Right lobe of liver (tissue), 6 donors: ENCODE results near the gene HSPG2. TPM values are rescaled to one million over a fixed set of nuclear protein-coding genes. Genes with fewer than 3 reads are reported as not detected.
"Not testable (repeated sequence)": the region's sequence is repeated elsewhere in the genome, so short reads cannot be mapped to it uniquely, and the experiment has no call there.

Source experiments
- ATAC-seq, 4 donors: fragments of 200-7000 bp; cut with Tn5 transposase; one replicate each; pipeline ENCODE4 v1.9.1; 2020; ENCODE audit warnings: mild to moderate bottlenecking in 4 of 4, moderate library complexity in 4 of 4
- DNase-seq, 3 donors: peaks; one replicate each; pipeline ENCODE4 v3.0.0-alpha.2; 2020
- H3K27ac ChIP-seq, 3 donors: fragments of 200-600 bp; one replicate each; pipeline ENCODE4 v1.8.0; 2022
- H3K27me3 ChIP-seq, 2 donors: fragments of 200-600 bp; one replicate each; pipeline ENCODE4 v1.8.0; 2022
- H3K36me3 ChIP-seq, 4 donors: fragments of 200-600 bp; sonication (generic) in 1 of 4; one replicate each; pipeline versions ENCODE4 v1.5.1 to v1.8.0; 2017 to 2022; ENCODE audit warnings: control low read depth in 1 of 4
- H3K4me1 ChIP-seq, 4 donors: fragments of 200-600 bp; sonication (generic) in 1 of 4; one replicate each; pipeline versions ENCODE4 v1.5.1 to v1.8.0; 2017 to 2022; ENCODE audit warnings: control low read depth in 1 of 4
- H3K4me3 ChIP-seq, 3 donors: fragments of 200-600 bp; one replicate each; pipeline ENCODE4 v1.8.0; 2022
- H3K9me3 ChIP-seq, 4 donors: fragments of 200-600 bp; sonication (generic) in 1 of 4; one replicate each; pipeline versions ENCODE4 v1.5.1 to v1.8.0; 2017 to 2022; ENCODE audit warnings: control low read depth in 1 of 4
- CTCF ChIP-seq, 4 donors: fragments of 200-600 bp in 3 of 4; fragments of 450-650 bp in 1 of 4; IDR thresholded peaks; one replicate each; pipeline versions ENCODE4 v1.5.1 to v1.8.0; 2016 to 2022; ENCODE audit warnings: antibody characterized with exemption in 4 of 4, mild to moderate bottlenecking in 2 of 4
- POLR2A ChIP-seq: fragments of 450-650 bp; IDR thresholded peaks from one replicate; pipeline ENCODE4 v1.6.1; 2017; ENCODE audit warnings: antibody characterized with exemption, mild to moderate bottlenecking
- WGBS: methylation state at CpG from one replicate; pipeline ENCODE4 v1.1.6; 2018; ENCODE audit warnings: low coverage, low lambda C conversion rate; ENCODE audit not compliant: insufficient coverage; ENCODE audit errors: missing lambda C conversion rate; 5-methylcytosine and 5-hydroxymethylcytosine counted together
- intact Hi-C, 2 donors: fragments of 100-400 bp; cut with DNase I; formaldehyde crosslinking; loops; one replicate each; pipeline versions ENCODE4 v1.11.2 to v1.14.1; 2022
- total RNA-seq, 6 experiments: library from RNA; depleted of rRNA in 2 of 6; stranded (reverse); fragments of >200 nt in 2 of 6; fragmentation: NEBNext Ultra II Directional in 3 of 6; extraction: Animal tissue kit (Norgen Biotek cat#: 25700) in 3 of 6; gene quantifications; one replicate each; pipeline versions ENCODE4 v1.1.0 to v1.2.4, GENCODE V29; 2016 to 2023
- donor health status: DM: no; HTN: yes; CAD: no.
- donor health status: DM: no; HTN: no; CAD: no.
- donor health status: DM: no; HTN: no; CAD: no.
- donor health status: DM: no; HTN: yes; CAD: no.
- donor health status: DM: no; HTN: yes; CAD: no.

The HSPG2 gene
- total RNA-seq, 6 experiments from 2014 or later: 31.3 to 90.9 (median 43.7) TPM

DNA sequence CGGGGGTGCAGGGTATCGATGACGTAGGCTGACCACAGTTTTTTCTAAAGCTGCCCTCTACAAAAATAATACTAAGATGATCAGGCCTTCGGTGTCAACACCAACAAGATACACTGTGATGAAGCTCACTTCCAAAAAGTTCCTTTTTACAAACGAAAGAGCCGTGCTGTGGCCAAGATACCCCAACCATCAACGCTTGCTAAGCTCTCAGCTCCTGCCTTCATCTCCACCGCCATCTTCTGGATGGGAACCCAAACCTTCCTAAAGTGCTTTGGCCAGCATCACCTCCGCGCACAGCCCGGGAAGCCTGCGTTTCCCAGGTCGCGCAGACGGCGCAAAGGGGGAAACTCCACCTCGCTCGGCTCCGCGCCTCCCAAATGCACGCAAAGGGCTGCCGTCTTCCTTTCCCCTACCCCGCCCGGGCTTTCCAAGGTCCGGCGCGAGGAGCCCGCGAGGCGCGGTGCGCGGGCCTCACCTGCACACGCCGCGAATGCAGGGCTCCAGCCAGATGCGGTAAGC is 154.7 kb downstream of the HSPG2 start:
- peak in 1 of 3 donors; percentile 70 for DNase-seq
- TF ChIP-seq CTCF (IDR thresholded peaks at IDR 0.05) (peak in 3 of 4 donors; percentile 20 to 22 (median 21)), POLR2A (no peak)

GRCh38 chr1:21781815-21782348 is 155.2 kb downstream of the HSPG2 start:
- H3K36me3 ChIP-seq: no peaks in the 10 kb centered on the region
- intact Hi-C loops: no loop called here
- no peak for ATAC-seq

More for the DNA sequence above, 154.7 kb downstream of the HSPG2 start:
- ATAC-seq: peak; percentile 17 to 36 (median 30)
- H3K4me3 ChIP-seq: peak overlapping the region; percentile 85 to 100 (median 93)
- no peaks in the 10 kb centered on the region for H3K27me3 ChIP-seq
- intact Hi-C loops: no loop called here
- peaks cover 0 to 27% (median 9%) of the 10 kb centered on the region in 4 donors for H3K4me1 ChIP-seq
- no peaks in the 10 kb centered on the region for H3K9me3 ChIP-seq
- H3K36me3 ChIP-seq: no peaks in the 10 kb centered on the region
- H3K27ac ChIP-seq: peak overlapping the region; percentile 100
- WGBS: 0% methylated on average over 8 of the region's 37 CpGs

GRCh38 chr1:21779613-21780521 is 157.2 kb downstream of the HSPG2 start:
- intact Hi-C loops: no loop called here
- ATAC-seq: no peak

More at GRCh38 chr1:21781815-21782348, 155.2 kb downstream of the HSPG2 start:
- no peaks in the 10 kb centered on the region for H3K9me3 ChIP-seq
- H3K4me3 ChIP-seq: peak overlapping the region; percentile 85 to 100 (median 93)
- peak overlapping the region; percentile 100 for H3K27ac ChIP-seq
- DNase-seq: no peak
- H3K4me1 ChIP-seq: peaks cover 0 to 27% (median 9%) of the 10 kb centered on the region in 4 donors
- no peaks in the 10 kb centered on the region for H3K27me3 ChIP-seq
- TF ChIP-seq POLR2A: no peak
- no peak for TF ChIP-seq CTCF (IDR thresholded peaks at IDR 0.05)
- under 1% methylated on average over 17 of the region's 17 CpGs for WGBS

GRCh38 chr1:21778405-21778727 is 158.7 kb downstream of the HSPG2 start:
- no peak for ATAC-seq
- H3K4me1 ChIP-seq: peaks cover 0 to 24% (median 9%) of the 10 kb centered on the region in 4 donors

More at GRCh38 chr1:21779613-21780521, 157.2 kb downstream of the HSPG2 start:
- no peaks in the 10 kb centered on the region for H3K9me3 ChIP-seq
- H3K36me3 ChIP-seq: no peaks in the 10 kb centered on the region
- H3K27ac ChIP-seq: no peak overlapping the region
- peaks cover 0 to 27% (median 11%) of the 10 kb centered on the region in 4 donors for H3K4me1 ChIP-seq
- no peak overlapping the region for H3K4me3 ChIP-seq
- peak in 1 of 3 donors; percentile 35 for DNase-seq
- no peaks in the 10 kb centered on the region for H3K27me3 ChIP-seq
- WGBS: 76% methylated on average over 12 of the region's 12 CpGs
- TF ChIP-seq CTCF (IDR thresholded peaks at IDR 0.05) (no peak), POLR2A (no peak)

GRCh38 chr1:21776925-21777324 is 160.2 kb downstream of the HSPG2 start:
- H3K9me3 ChIP-seq, H3K4me3 ChIP-seq, DNase-seq, H3K27ac ChIP-seq, H3K36me3 ChIP-seq, ATAC-seq, H3K27me3 ChIP-seq, intact Hi-C loops: not testable (repeated sequence)
- H3K4me1 ChIP-seq: peaks cover 0 to 30% (median 9%) of the 10 kb centered on the region in 4 donors
- WGBS: 62% methylated on average over 5 of the region's 5 CpGs

More at GRCh38 chr1:21778405-21778727, 158.7 kb downstream of the HSPG2 start:
- Histone ChIP-seq H3K9me3 (no peaks in the 10 kb centered on the region), H3K27ac (no peak overlapping the region), H3K27me3 (no peaks in the 10 kb centered on the region), H3K4me3 (no peak overlapping the region), H3K36me3 (no peaks in the 10 kb centered on the region)
- intact Hi-C loops: no loop called here
- WGBS: no CpG with 5 or more reads among the region's 2 CpGs
- no peak for DNase-seq
- no peak for TF ChIP-seq CTCF (IDR thresholded peaks at IDR 0.05)
- TF ChIP-seq POLR2A: no peak
